Natural killer cell (primary cell): ENCODE measurements around the gene OCEL1. TPM values are rescaled to one million over a fixed set of nuclear protein-coding genes. Genes with fewer than 3 reads are reported as not detected.
A peak's percentile ranks its signal among the peaks of the same experiment; 100 is the strongest.

ENCODE experiments used
- ATAC-seq, 3 donors: fragments of 150-1000 bp in 2 of 3; fragments of 200-7000 bp in 1 of 3; cut with Tn5 transposase; 1 replicate in 1 of 3; 2 replicates in 2 of 3; pipeline ENCODE4 v1.10.0; 2021; ENCODE audit warnings: mild to moderate bottlenecking in 2 of 3, moderate library complexity in 2 of 3
- DNase-seq, 2 donors: peaks; one replicate each; pipeline versions ENCODE4 v3.0.0 to v3.0.0-alpha.2; 2013 to 2021; ENCODE audit warnings: mixed read lengths in 1 of 2
- H3K27ac ChIP-seq: one replicate; pipeline ENCODE4 v1.5.1; 2013; ENCODE audit warnings: mild to moderate bottlenecking, low read length
- H3K27me3 ChIP-seq: one replicate; pipeline ENCODE4 v1.6.1; 2013; ENCODE audit warnings: low read length; ENCODE audit not compliant: control insufficient read depth, insufficient read depth
- H3K36me3 ChIP-seq: one replicate; pipeline ENCODE4 v1.6.1; 2013; ENCODE audit warnings: low read length; ENCODE audit not compliant: control insufficient read depth, insufficient read depth
- H3K4me1 ChIP-seq: one replicate; pipeline ENCODE4 v1.6.1; 2013; ENCODE audit warnings: low read length; ENCODE audit not compliant: control insufficient read depth, insufficient read depth
- H3K4me3 ChIP-seq: one replicate; pipeline ENCODE4 v1.5.1; 2013; ENCODE audit warnings: low read length
- H3K9me3 ChIP-seq: one replicate; pipeline ENCODE4 v1.6.1; 2013; ENCODE audit warnings: low read length; ENCODE audit not compliant: control insufficient read depth, insufficient read depth
- H3K27ac Mint-ChIP-seq, 2 donors: one replicate each; pipeline ENCODE4 v1.8.0; 2022; ENCODE audit warnings: mild to moderate bottlenecking in 2 of 2, mixed read lengths in 2 of 2, moderate library complexity in 1 of 2
- H3K27me3 Mint-ChIP-seq, 2 donors: one replicate each; pipeline ENCODE4 v1.8.0; 2022; ENCODE audit warnings: low read depth in 2 of 2, mixed read lengths in 2 of 2
- H3K36me3 Mint-ChIP-seq: one replicate; pipeline ENCODE4 v1.8.0; 2022; ENCODE audit warnings: mixed read lengths
- H3K4me1 Mint-ChIP-seq, 2 donors: one replicate each; pipeline ENCODE4 v1.8.0; 2022; ENCODE audit warnings: mixed read lengths in 2 of 2
- H3K4me3 Mint-ChIP-seq: one replicate; pipeline ENCODE4 v1.8.0; 2022; ENCODE audit warnings: mild to moderate bottlenecking, moderate library complexity, mixed read lengths
- H3K9me3 Mint-ChIP-seq, 2 donors: one replicate each; pipeline ENCODE4 v1.8.0; 2022; ENCODE audit warnings: mixed read lengths in 2 of 2
- WGBS: methylation state at CpG from one replicate; pipeline ENCODE4 v1.1.7; 2013; ENCODE audit warnings: missing lambda C conversion rate; ENCODE audit not compliant: insufficient coverage; 5-methylcytosine and 5-hydroxymethylcytosine counted together
- intact Hi-C: fragments of 100-400 bp; cut with micrococcal nuclease; formaldehyde crosslinking; loops from one replicate; pipeline ENCODE4 v1.14.2; 2022
- total RNA-seq, 4 donors: library from RNA; stranded (reverse); fragments of 120-200 nt in 1 of 4; gene quantifications; one replicate each; pipeline versions ENCODE4 v1.2.3 to v1.2.4, GENCODE V29; 2013 to 2022
- TF ChIP-seq, protein P1 (sequence below): fragments of 200-600 bp; IDR thresholded peaks from one replicate; pipeline ENCODE4 v1.8.0; 2022; ENCODE audit warnings: antibody characterized with exemption

Gene OCEL1
- total RNA-seq, 3 donors from 2014 or later (not counting 1 experiment from before 2014, with no cell fraction given), result 28.1 to 39.1 (median 37.0) TPM

DNA sequence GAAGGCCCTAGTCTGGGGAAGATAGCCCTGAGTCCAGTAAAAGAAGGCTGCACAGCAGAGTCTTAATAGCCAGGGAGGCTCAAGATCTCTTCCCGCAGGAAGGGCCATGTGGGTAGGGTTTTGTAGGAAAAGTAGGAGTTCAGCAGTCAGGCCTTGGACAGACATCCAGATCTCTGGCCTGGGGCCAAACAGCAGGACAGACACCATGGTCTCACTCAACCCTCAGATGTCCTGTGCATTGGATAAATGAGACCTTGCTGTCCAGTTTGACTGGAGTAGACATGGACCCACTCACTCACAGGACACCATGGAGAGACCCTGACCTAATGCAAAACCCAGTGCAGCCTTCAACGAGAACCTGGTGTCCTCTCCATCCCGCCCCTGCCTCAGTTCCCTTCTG is 3.9 kb downstream of the OCEL1 start:
- DNase-seq (no peak), ATAC-seq (no peak)
- TF ChIP-seq, protein P1, sequence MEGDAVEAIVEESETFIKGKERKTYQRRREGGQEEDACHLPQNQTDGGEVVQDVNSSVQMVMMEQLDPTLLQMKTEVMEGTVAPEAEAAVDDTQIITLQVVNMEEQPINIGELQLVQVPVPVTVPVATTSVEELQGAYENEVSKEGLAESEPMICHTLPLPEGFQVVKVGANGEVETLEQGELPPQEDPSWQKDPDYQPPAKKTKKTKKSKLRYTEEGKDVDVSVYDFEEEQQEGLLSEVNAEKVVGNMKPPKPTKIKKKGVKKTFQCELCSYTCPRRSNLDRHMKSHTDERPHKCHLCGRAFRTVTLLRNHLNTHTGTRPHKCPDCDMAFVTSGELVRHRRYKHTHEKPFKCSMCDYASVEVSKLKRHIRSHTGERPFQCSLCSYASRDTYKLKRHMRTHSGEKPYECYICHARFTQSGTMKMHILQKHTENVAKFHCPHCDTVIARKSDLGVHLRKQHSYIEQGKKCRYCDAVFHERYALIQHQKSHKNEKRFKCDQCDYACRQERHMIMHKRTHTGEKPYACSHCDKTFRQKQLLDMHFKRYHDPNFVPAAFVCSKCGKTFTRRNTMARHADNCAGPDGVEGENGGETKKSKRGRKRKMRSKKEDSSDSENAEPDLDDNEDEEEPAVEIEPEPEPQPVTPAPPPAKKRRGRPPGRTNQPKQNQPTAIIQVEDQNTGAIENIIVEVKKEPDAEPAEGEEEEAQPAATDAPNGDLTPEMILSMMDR, result no peak
- Mint-ChIP-seq H3K27ac (no peak overlapping the region), H3K36me3 (no peaks in the 10 kb centered on the region), H3K4me1 (peaks cover 8 to 18% of the 10 kb centered on the region in 2 donors), H3K9me3 (no peaks in the 10 kb centered on the region), H3K27me3 (no peaks in the 10 kb centered on the region), H3K4me3 (no peak overlapping the region)
- Histone ChIP-seq H3K4me3 (no peak overlapping the region), H3K36me3 (peaks cover 2% of the 10 kb centered on the region), H3K27me3 (no peaks in the 10 kb centered on the region), H3K9me3 (no peaks in the 10 kb centered on the region), H3K27ac (no peak overlapping the region), H3K4me1 (peaks cover 28% of the 10 kb centered on the region)
- WGBS, result 93% methylated on average over 3 of the region's 3 CpGs
- intact Hi-C loops, result loop anchor here (5.0 kb wide), 2 partner anchors 37 to 103 kb away; partner anchors contain the start of gene BABAM1

DNA sequence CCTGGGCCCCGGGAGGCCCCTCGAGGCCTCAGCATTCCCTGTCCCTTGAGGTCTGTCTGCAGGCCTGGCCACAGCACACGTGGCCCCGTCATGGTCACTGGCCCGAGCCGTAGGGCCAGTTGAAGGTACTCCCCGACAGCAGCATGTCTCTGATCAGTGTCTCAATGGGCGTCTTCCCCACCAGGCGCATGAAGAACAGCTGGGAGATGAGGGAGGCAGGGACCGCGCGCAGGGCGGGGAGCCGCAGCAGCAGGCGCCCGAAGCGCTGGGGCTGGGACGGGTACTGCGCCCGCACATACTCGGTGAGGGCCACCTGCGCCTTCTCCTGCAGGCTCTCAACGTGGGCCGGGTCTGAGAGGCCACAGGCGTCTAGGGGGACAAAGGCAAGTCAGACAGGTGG is 6.2 kb downstream of the OCEL1 start:
- WGBS, result 95% methylated on average over 25 of the region's 25 CpGs
- Mint-ChIP-seq H3K9me3 (no peaks in the 10 kb centered on the region), H3K4me1 (peaks cover 2 to 23% of the 10 kb centered on the region in 2 donors), H3K4me3 (no peak overlapping the region), H3K27ac (no peak overlapping the region), H3K27me3 (no peaks in the 10 kb centered on the region), H3K36me3 (no peaks in the 10 kb centered on the region)
- intact Hi-C loops, result no loop called here
- TF ChIP-seq, protein P1, result no peak
- ATAC-seq, result no peak
- Histone ChIP-seq H3K27me3 (no peaks in the 10 kb centered on the region), H3K9me3 (no peaks in the 10 kb centered on the region), H3K36me3 (peaks cover 2% of the 10 kb centered on the region), H3K27ac (no peak overlapping the region), H3K4me3 (no peak overlapping the region), H3K4me1 (peaks cover 21% of the 10 kb centered on the region)
- DNase-seq, result no peak

DNA sequence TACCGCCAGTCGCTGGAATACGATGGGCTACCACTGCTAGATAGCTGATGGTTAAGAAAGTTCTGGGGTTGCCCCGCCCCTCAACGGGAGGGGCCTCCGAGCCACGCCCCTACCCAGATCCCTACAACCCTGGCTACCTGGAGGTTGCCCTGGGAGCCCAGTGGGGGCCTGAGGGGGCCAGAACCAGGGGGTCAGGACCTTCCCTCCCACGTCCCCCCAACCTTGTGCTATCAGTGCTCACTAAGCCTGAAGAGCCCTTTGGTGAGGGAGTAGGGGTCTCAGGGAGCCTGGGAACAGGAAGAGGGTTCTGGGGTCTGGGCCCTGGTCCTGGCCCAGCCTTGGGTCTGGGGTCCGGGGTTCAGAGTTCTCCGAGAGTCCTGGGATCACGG is 8.9 kb downstream of the OCEL1 start:
- DNase-seq (peak; percentile 52 to 78), ATAC-seq (peak; percentile 42 to 60 (median 60))
- Mint-ChIP-seq H3K27ac (peak overlapping the region in 1 of 2 donors; percentile 66), H3K4me1 (peaks cover 0 to 23% of the 10 kb centered on the region in 2 donors), H3K27me3 (no peaks in the 10 kb centered on the region), H3K4me3 (peak overlapping the region; percentile 76), H3K9me3 (no peaks in the 10 kb centered on the region), H3K36me3 (no peaks in the 10 kb centered on the region)
- Histone ChIP-seq H3K36me3 (peaks cover 2% of the 10 kb centered on the region), H3K4me1 (peaks cover 16% of the 10 kb centered on the region), H3K27me3 (no peaks in the 10 kb centered on the region), H3K27ac (no peak overlapping the region), H3K4me3 (peak overlapping the region; percentile 45), H3K9me3 (no peaks in the 10 kb centered on the region)
- TF ChIP-seq, protein P1, result no peak
- intact Hi-C loops, result loop anchor here (1.0 kb wide), 1 partner anchor 168 kb away; no protein-coding TSS in a partner anchor
- 26% methylated on average over 9 of the region's 11 CpGs for WGBS
